Mesodermal cell (in vitro differentiated cells): Measurements from ENCODE around the gene TEFM. TPM values are rescaled to one million over a fixed set of nuclear protein-coding genes. Genes with fewer than 3 reads are reported as not detected.

ENCODE experiments used
- H3K27ac ChIP-seq: 2 replicates; pipeline ENCODE4 v1.7.0; 2013; ENCODE audit warnings: mild to moderate bottlenecking, low read depth, low read length, moderate library complexity; ENCODE audit not compliant: severe bottlenecking
- H3K36me3 ChIP-seq: 2 replicates; pipeline ENCODE4 v1.7.1; 2013; ENCODE audit warnings: mild to moderate bottlenecking, low read length, moderate library complexity; ENCODE audit not compliant: control insufficient read depth, insufficient read depth
- H3K4me1 ChIP-seq: one replicate; pipeline ENCODE4 v1.7.1; 2013; ENCODE audit warnings: mild to moderate bottlenecking, low read length; ENCODE audit not compliant: insufficient read depth, control insufficient read depth, poor library complexity, severe bottlenecking
- H3K4me3 ChIP-seq: 2 replicates; pipeline ENCODE4 v1.7.0; 2013; ENCODE audit warnings: low read length, control low read depth, mild to moderate bottlenecking; ENCODE audit not compliant: insufficient read depth, poor library complexity, severe bottlenecking; ENCODE audit errors: extremely low read depth
- H3K9me3 ChIP-seq: 2 replicates; pipeline ENCODE4 v1.7.1; 2013; ENCODE audit warnings: mild to moderate bottlenecking, low read length, moderate library complexity; ENCODE audit not compliant: control insufficient read depth
- WGBS, 2 experiments: methylation state at CpG; one replicate each; pipeline ENCODE4 v1.1.5; 2013; ENCODE audit warnings: missing lambda C conversion rate in 2 of 2; ENCODE audit not compliant: insufficient coverage in 2 of 2; 5-methylcytosine and 5-hydroxymethylcytosine counted together
- polyA plus RNA-seq, 2 experiments: library from polyadenylated mRNA; stranded (reverse); fragments of 50-300 nt; gene quantifications; one replicate each; pipeline ENCODE4 v1.2.3, GENCODE V29; 2013

Gene TEFM, protein sequence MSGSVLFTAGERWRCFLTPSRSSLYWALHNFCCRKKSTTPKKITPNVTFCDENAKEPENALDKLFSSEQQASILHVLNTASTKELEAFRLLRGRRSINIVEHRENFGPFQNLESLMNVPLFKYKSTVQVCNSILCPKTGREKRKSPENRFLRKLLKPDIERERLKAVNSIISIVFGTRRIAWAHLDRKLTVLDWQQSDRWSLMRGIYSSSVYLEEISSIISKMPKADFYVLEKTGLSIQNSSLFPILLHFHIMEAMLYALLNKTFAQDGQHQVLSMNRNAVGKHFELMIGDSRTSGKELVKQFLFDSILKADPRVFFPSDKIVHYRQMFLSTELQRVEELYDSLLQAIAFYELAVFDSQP
- 8.4 TPM for polyA plus RNA-seq (2013, experiment 1 of 2)
- polyA plus RNA-seq (2013, experiment 2 of 2) = 9.7 TPM

DNA sequence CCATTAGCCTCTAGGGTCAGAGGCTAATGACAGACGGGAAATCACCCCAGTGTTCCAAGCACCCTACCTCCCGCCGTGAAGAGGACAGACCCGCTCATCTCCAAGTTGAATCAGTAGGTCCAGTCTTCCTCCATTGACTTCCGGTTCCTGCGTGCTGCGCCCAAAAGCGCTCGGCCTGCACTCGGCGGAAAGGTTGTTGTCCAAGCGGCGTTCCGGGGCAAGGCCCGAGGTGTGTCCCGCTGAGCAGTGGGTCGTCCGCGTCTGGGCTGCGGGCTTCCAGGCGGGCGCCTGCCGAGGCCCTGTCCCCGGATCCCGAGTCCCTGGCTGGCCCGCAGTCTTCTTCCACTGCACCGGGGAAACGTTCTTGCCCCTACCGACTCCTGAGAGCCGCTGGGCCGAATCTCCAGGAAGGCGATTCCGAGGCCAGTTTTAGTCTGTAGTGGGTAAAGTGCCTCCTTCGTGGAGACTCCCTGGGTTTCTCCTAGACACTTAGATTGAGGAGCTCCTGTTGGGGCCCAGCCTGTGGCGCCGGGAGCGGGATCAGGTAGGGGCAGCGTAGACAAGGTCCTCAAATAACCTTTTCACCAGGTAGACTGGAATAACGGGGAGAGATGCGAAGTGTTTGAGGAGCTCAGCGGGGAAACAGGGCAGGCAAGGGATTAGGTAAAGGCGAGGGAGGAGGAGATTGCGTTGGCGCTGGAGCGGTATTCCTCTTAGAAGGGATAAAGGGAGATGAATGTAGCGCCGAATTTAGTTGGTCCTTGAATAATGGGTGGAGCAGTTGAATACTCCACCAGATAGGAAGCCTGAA lies at the start of gene TEFM:
Gene TEFM (minus strand): TSS at position 138 of the 811 bp plus-strand sequence. CDS start 40 bp downstream, at position 98.
- Histone ChIP-seq H3K27ac (peak within 1 kb of the TSS; percentile 66), H3K4me1 (no peaks in the 10 kb centered on the region)
- WGBS, 2 experiments = 0 to 1% methylated on average over 29 to 42 of the region's 47 CpGs

DNA sequence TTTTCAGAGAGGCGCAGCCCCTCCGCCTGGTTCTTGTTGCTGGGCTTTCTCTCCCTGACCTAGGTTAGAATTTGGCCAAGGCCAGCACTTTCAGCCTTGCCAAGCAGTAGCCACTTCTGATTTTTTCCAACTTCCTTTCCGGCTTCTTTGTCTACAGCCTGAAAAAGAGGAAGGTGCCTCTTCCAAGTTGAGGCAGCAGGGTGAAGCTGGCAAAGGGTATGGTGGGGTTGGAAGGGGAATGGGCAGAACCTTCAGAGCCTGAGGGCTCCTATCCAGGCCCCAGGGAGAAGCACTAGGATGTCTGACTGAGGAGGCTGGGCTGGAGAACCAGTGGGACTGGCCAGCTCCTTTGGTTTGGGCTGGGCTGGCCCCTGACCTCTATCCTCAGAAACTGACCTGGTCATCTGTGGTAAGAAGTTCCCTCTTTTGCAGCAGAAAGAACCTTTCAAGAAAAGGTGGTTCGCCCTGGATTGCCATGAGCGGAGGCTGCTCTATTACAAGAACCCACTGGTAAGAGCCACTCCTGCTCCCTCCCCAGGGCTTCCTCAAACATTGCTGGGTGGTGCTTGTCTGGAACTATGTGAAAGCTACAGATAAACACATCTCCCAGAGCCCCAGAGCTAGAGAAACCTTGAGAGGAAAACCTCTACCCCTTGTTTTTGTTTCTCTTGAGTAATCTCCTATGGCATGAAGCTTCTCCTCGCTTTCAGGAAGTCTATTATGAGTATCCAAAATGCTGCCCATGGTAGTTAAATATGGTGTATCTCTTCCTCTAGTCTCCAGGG lies 48.2 kb upstream of the TEFM start:
- 98 to 100% methylated on average over 3 to 5 of the region's 6 CpGs for WGBS, 2 experiments
- Histone ChIP-seq H3K4me1 (peaks cover 9% of the 10 kb centered on the region), H3K4me3 (no peak overlapping the region), H3K9me3 (no peaks in the 10 kb centered on the region), H3K36me3 (no peaks in the 10 kb centered on the region), H3K27ac (no peak overlapping the region)

More for the DNA sequence above, at the start of gene TEFM:
- H3K9me3 ChIP-seq = no peaks in the 10 kb centered on the region
- peak within 1 kb of the TSS; percentile 80 for H3K4me3 ChIP-seq
- H3K36me3 ChIP-seq = peaks cover 26% of the 10 kb centered on the region

DNA sequence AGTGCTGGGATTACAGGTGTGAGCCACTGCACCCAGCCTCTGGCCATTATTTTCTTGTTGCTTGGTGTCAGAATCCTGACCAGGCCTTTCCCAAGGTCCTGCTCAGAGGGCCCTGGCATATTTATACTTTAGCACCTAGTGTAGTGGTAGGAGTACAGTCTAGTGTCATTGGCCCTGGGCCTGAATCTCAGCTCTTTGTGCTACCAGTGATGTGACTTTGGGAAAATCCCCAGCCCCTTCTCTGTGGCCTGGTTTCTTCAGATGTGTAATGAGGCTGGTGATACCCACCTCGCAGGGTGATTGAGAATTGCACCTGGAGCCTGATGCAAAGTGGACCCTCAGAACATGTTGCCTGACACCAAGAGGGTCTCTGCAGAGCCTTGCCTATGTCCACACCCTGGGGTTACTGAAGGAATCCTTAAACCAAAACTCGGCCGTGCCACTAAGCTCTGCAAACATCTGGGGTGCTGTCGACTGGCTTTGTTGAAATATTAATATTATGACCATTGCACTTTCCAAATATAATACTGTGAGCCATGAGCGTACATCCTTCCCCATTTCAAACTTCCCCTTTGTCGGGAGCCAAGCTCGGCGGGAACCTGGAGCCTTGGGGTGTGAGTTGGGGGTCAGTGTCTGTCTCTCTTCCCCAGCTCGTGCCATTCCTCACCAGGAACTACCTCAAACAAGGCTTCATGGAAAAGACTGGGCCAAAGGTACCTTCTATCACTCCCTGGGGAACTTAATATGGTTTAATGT lies 46.8 kb upstream of the TEFM start:
- Histone ChIP-seq H3K9me3 (no peaks in the 10 kb centered on the region), H3K36me3 (no peaks in the 10 kb centered on the region), H3K27ac (no peak overlapping the region), H3K4me3 (no peak overlapping the region), H3K4me1 (peaks cover 9% of the 10 kb centered on the region)
- WGBS, 2 experiments = 89 to 100% methylated on average over 1 to 2 of the region's 9 CpGs

DNA sequence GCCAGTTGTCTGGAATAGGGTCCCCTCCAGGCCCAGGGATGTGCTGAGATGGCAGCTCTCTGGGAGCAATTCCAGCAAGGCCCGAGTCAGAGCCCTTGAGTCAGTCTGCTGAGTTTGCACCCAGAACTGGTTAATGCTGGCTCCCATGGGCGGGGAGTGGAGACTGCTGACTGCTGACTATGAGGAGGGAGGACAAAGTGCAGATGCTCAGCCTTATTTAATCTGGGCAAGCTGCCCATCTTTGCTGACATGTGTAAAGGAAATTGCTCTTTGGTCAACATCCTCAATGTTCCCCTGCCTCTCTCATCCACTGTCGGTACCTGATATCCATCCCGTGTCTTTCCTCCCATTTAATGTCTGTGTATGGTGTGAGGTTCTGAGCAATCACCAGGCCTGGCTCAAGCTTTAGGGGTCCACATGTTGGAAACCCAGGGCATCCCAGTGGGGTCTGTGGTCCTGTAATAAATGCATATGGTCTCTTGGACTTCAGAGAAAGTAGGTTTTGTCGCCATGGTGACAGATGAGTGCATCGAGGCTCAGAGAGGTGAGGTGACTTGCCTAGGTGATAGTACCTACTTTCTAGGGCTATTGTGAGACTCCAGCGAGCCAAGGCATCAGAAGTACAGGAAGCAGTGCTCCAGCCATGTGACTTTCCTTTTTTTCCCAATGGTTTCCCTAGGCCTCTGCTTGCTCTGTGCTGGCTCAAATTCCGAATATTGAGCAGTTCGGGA lies 44.8 kb upstream of the TEFM start:
- no peak overlapping the region for H3K27ac ChIP-seq
- 84 to 92% methylated on average over 5 to 6 of the region's 9 CpGs for WGBS, 2 experiments
- no peaks in the 10 kb centered on the region for H3K9me3 ChIP-seq
- H3K36me3 ChIP-seq = no peaks in the 10 kb centered on the region
- peaks cover under 1% of the 10 kb centered on the region for H3K4me1 ChIP-seq
- no peak overlapping the region for H3K4me3 ChIP-seq

DNA sequence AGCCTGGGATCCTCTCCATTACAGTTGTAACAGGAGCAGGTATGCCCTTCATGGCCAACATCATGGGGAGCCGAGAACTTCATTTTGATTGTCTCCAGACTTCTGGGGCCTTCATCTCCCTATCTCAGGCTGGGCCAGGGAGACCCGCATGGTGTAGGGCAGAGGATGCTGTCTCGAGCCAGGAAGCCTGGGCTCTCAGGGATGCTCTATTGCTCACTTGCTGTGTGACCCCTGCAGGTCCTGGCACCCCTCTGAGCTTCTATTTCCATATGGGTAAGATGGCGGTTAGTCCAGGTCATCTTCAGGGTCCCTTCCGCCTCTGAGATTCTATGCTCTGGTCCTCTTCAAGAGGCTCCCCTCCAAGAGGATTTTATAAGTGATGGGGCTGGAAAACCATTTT lies 44.2 kb upstream of the TEFM start:
- WGBS, 2 experiments = 89 to 94% methylated on average over 3 of the region's 5 CpGs
- no peak overlapping the region for H3K27ac ChIP-seq

DNA sequence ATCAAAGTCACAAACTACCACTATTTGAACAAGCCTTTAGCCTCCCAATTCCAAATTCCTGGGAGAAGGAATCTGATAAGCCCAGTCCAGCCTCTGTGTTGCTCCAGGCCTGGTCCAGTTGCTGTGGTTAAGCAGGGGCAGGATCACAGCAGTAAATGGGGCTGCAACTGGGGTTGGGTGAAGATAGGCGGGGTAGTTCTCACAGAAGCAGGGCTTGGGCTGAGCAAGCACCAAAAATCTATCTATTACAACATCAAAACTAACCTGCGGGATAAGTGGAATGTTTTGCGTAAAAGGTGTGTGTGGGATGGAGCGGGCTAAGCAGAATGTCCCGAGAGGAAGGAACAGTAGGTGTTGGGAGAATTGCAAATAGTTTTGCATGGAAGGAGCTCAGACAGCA lies 41.8 kb upstream of the TEFM start:
- H3K36me3 ChIP-seq = no peaks in the 10 kb centered on the region
- H3K4me1 ChIP-seq = no peaks in the 10 kb centered on the region
- no peak overlapping the region for H3K27ac ChIP-seq
- WGBS, 2 experiments = 96 to 100% methylated on average over 2 to 3 of the region's 5 CpGs
- no peaks in the 10 kb centered on the region for H3K9me3 ChIP-seq
- no peak overlapping the region for H3K4me3 ChIP-seq

More for the DNA sequence above, 44.2 kb upstream of the TEFM start:
- Histone ChIP-seq H3K36me3 (no peaks in the 10 kb centered on the region), H3K9me3 (no peaks in the 10 kb centered on the region), H3K4me3 (no peak overlapping the region), H3K4me1 (no peaks in the 10 kb centered on the region)

DNA sequence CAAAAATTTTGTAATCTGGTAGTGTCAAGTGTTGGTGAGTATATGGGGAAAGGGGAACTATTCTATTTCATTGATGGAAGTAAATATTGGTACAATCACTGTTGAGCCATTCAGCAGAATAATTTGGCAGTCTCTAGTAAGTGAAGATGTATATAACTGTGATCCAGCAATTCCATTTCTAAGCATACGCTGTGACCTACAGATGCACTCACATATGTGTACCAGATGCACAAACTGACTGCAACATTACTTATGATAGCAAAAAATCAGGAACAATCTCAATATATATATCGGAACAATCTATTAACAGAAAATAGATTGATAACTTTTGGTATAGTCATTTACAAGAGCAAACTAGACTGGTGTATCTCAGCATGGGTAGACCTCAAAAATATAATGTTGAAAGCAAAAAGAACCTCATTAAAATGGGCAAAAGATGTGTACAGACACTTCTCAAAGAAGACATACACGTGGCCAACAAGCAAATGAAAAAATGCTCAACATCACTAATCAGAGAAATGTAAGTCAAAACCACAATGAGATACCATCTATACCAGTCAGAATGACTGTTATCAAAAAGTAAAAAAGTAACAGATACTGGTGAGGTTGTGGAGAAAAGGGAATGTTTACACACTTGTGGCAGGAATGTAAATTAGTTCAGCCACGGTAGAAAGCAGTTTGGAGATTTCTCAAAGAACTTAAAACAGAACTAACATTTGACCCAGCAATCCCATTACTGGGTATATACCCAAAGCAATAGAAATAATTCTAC lies 36.5 kb upstream of the TEFM start:
- no CpG with 5 or more reads among the region's 4 CpGs for WGBS, 2 experiments
- Histone ChIP-seq H3K4me1 (no peaks in the 10 kb centered on the region), H3K9me3 (no peaks in the 10 kb centered on the region), H3K27ac (no peak overlapping the region), H3K36me3 (no peaks in the 10 kb centered on the region), H3K4me3 (no peak overlapping the region)

DNA sequence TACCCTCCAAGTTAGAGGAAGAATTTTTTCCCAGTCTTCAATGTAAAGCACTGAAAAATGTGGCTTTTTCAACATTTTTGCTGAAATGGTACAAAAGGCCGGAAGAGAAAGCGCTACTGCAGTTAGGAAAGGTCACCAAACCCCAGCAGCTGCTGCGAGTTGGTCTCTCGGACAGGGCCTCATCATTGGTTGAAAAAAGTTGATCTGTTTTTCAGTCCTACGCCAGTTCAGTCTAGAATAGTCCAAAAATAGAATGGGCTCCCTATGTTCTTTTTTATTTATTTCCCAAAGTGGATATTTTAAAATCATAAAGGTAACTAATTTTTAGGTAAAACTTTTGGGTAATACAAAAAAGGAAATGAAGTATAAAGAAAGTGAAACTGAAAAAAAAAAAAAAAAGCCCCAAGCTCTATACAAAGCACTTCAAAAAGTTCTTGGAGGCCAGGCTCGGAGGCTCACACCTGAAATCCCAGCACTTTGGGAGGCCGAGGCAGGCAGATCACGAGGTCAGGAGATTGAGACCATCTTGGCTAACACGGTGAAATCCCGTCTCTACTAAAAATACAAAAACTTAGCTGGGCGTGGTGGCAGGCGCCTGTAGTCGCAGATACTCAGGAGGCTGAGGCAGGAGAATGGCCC lies 33.1 kb upstream of the TEFM start:
- 91 to 93% methylated on average over 11 of the region's 13 CpGs for WGBS, 2 experiments
- Histone ChIP-seq H3K4me3 (no peak overlapping the region), H3K36me3 (no peaks in the 10 kb centered on the region), H3K4me1 (no peaks in the 10 kb centered on the region), H3K9me3 (no peaks in the 10 kb centered on the region), H3K27ac (no peak overlapping the region)

DNA sequence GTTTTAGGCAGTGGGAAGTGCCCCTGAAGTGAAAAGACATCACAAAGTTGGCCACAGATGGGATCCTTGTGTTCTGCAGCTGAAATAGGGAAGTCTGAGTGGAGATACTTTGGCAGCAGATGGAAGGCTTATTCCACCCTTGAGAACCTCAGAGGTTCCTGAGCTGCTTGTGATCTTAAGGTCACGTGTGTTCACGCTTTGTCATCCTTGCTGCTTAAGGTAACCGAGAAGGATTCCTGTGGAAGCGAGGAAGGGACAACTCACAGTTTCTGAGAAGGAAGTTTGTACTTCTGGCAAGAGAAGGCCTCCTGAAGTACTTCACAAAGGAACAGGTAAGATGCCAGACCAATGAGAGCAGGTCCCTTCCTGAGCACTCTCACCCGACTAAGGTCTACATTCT lies 27.9 kb upstream of the TEFM start:
- no peaks in the 10 kb centered on the region for H3K36me3 ChIP-seq
- no peaks in the 10 kb centered on the region for H3K9me3 ChIP-seq
- no peak overlapping the region for H3K4me3 ChIP-seq
- whole genome bisulfite sequencing, 2 experiments = 76 to 87% methylated on average over 5 of the region's 5 CpGs
- no peaks in the 10 kb centered on the region for H3K4me1 ChIP-seq
- H3K27ac ChIP-seq = no peak overlapping the region
